Fibroblast of lung (primary cell): Measurements from ENCODE around the gene SPDYE3. TPM values are rescaled to one million over a fixed set of nuclear protein-coding genes. Genes with fewer than 3 reads are reported as not detected.
"Not testable (repeated sequence)": the region's sequence is repeated elsewhere in the genome, so short reads cannot be mapped to it uniquely, and the experiment has no call there.

Source experiments
- DNase-seq, 2 donors: peaks; one replicate each; pipeline versions ENCODE4 v3.0.0 to v3.0.0-alpha.2; 2010; ENCODE audit warnings: low read depth in 2 of 2
- H2AFZ ChIP-seq: 2 replicates; pipeline ENCODE4 v1.5.1; 2012; ENCODE audit warnings: low read length, control low read depth, inconsistent platforms
- H3K27ac ChIP-seq: 2 replicates; pipeline ENCODE4 v1.5.1; 2011; ENCODE audit warnings: low read length, control low read depth; ENCODE audit not compliant: insufficient read depth
- H3K27me3 ChIP-seq: 2 replicates; pipeline ENCODE4 v1.5.1; 2011; ENCODE audit warnings: mild to moderate bottlenecking, low read length; ENCODE audit not compliant: control insufficient read depth, insufficient read depth
- H3K36me3 ChIP-seq: 2 replicates; pipeline ENCODE4 v1.5.1; 2011; ENCODE audit warnings: low read length; ENCODE audit not compliant: control insufficient read depth, insufficient read depth
- H3K4me1 ChIP-seq: 2 replicates; pipeline ENCODE4 v1.5.1; 2011; ENCODE audit warnings: low read length; ENCODE audit not compliant: control insufficient read depth, insufficient read depth; ENCODE audit errors: extremely low read depth
- H3K4me2 ChIP-seq: 2 replicates; pipeline ENCODE4 v1.5.1; 2011; ENCODE audit warnings: low read length, control low read depth; ENCODE audit not compliant: insufficient read depth; ENCODE audit errors: extremely low read depth
- H3K4me3 ChIP-seq, 4 experiments: fragments of 200-600 bp in 1 of 4; sonication (generic) in 1 of 4; replicated peaks in 1 of 4; 2 replicates each; pipeline ENCODE4 v1.5.1; 2011 to 2016; ENCODE audit warnings: low read length in 4 of 4, low read depth in 3 of 4, mild to moderate bottlenecking in 3 of 4, control low read depth in 2 of 4, inconsistent platforms in 1 of 4, mixed read lengths in 1 of 4; ENCODE audit not compliant: insufficient read depth in 1 of 4; ENCODE audit errors: control extremely low read depth in 1 of 4
- H3K79me2 ChIP-seq: 2 replicates; pipeline ENCODE4 v1.5.1; 2012; ENCODE audit warnings: mild to moderate bottlenecking, low read length, inconsistent platforms; ENCODE audit not compliant: control insufficient read depth, insufficient read depth
- H3K9ac ChIP-seq: 2 replicates; pipeline ENCODE4 v1.5.1; 2011; ENCODE audit warnings: mild to moderate bottlenecking, low read length, control low read depth; ENCODE audit not compliant: insufficient read depth
- H3K9me3 ChIP-seq: 2 replicates; pipeline ENCODE4 v1.5.1; 2012; ENCODE audit warnings: low read depth, low read length; ENCODE audit not compliant: control insufficient read depth, insufficient read depth
- H4K20me1 ChIP-seq: 2 replicates; pipeline ENCODE4 v1.5.1; 2011; ENCODE audit warnings: low read length; ENCODE audit not compliant: control insufficient read depth, insufficient read depth; ENCODE audit errors: extremely low read depth
- EZH2 ChIP-seq: IDR thresholded peaks from 2 replicates; pipeline ENCODE4 v1.5.1; 2012; ENCODE audit warnings: low read length, control low read depth, mild to moderate bottlenecking; ENCODE audit errors: missing control alignments
- polyA plus RNA-seq, 2 donors: library from polyadenylated mRNA; depleted of rRNA in 1 of 2; stranded (reverse) in 1 of 2; unstranded in 1 of 2; fragments of >200 nt; gene quantifications; 2 replicates each; pipeline ENCODE4 v1.2.1, GENCODE V29; 2011 to 2012; ENCODE audit warnings: missing spikeins in 1 of 2
- total RNA-seq: library from RNA; depleted of rRNA; stranded (reverse); fragments of >200 nt; gene quantifications from 2 replicates; pipeline ENCODE4 v1.2.1, GENCODE V29; 2014
- TF ChIP-seq, protein P1 (sequence below), 2 donors: IDR thresholded peaks in 1 of 2; conservative IDR thresholded peaks in 1 of 2; 1 replicate in 1 of 2; 2 replicates in 1 of 2; pipeline ENCODE4 v1.5.1; 2011 to 2012; ENCODE audit warnings: low read length in 2 of 2, control low read depth in 1 of 2, inconsistent platforms in 1 of 2, low read depth in 1 of 2, mild to moderate bottlenecking in 1 of 2

The SPDYE3 gene
- total and polyA plus RNA-seq, 2 donors (not counting 1 experiment from before 2014, with no cell fraction given), result not detected

DNA sequence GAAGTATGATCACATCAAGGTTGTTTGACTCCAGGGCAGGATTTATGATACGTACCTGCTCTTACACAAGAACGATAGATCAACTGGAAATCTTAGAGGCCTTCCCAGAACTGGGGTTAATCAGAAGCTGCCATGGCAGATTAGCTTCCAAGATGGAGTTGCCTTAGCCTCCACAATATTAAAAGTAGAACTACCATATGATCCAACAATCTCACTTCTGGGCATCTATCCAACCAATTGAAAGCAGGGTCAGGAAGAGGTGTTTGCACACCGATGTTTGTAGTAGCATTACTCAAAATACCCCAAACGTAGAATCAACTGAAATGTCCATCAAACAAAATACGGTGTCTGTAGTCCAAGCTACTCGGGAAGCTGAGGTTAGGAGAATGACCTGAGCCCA lies 57.0 kb downstream of the SPDYE3 start:
- H3K27me3 ChIP-seq, result no peaks in the 10 kb centered on the region
- peaks cover 13% of the 10 kb centered on the region for H3K36me3 ChIP-seq
- H3K9me3 ChIP-seq, result no peaks in the 10 kb centered on the region
- H3K4me2 ChIP-seq, result no peak overlapping the region
- H3K79me2 ChIP-seq, result no peaks in the 10 kb centered on the region
- no peak for DNase-seq
- H2AFZ ChIP-seq, result no peak overlapping the region
- no peaks in the 10 kb centered on the region for H4K20me1 ChIP-seq
- H3K4me3 ChIP-seq, result no peak overlapping the region
- no peak overlapping the region for H3K9ac ChIP-seq
- H3K27ac ChIP-seq, result no peak overlapping the region
- no peaks in the 10 kb centered on the region for H3K4me1 ChIP-seq
- TF ChIP-seq, protein P1, sequence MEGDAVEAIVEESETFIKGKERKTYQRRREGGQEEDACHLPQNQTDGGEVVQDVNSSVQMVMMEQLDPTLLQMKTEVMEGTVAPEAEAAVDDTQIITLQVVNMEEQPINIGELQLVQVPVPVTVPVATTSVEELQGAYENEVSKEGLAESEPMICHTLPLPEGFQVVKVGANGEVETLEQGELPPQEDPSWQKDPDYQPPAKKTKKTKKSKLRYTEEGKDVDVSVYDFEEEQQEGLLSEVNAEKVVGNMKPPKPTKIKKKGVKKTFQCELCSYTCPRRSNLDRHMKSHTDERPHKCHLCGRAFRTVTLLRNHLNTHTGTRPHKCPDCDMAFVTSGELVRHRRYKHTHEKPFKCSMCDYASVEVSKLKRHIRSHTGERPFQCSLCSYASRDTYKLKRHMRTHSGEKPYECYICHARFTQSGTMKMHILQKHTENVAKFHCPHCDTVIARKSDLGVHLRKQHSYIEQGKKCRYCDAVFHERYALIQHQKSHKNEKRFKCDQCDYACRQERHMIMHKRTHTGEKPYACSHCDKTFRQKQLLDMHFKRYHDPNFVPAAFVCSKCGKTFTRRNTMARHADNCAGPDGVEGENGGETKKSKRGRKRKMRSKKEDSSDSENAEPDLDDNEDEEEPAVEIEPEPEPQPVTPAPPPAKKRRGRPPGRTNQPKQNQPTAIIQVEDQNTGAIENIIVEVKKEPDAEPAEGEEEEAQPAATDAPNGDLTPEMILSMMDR (conservative IDR thresholded peaks at IDR 0.05 in 1 of 2, IDR thresholded peaks at IDR 0.05 in 1 of 2; ENCODE audit: low read depth in 1 of 2, low read length in 2 of 2), result no peak
- no peak for TF ChIP-seq EZH2

DNA sequence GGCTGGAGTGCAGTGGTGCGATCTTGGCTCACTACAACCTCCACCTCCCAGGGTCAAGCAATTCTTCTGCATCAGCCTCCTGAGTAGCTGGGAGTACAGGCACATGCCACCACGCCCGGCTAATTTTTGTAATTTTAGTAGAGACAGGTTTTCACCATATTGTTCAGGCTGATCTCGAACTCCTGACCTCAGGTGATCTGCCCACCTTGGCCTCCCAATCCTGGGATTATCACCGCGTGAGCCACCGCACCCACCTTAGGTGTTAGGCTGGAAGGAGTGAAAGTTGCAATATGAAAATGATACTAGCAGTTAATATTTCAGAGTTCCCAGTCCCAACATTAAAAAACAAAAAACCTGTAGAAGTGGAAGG lies 58.5 kb downstream of the SPDYE3 start:
- not testable (repeated sequence) for H3K27ac ChIP-seq, H3K27me3 ChIP-seq, H3K4me2 ChIP-seq, H3K9me3 ChIP-seq, H2AFZ ChIP-seq, H3K4me3 ChIP-seq, H3K9ac ChIP-seq, H4K20me1 ChIP-seq, H3K4me1 ChIP-seq, DNase-seq, H3K79me2 ChIP-seq, H3K36me3 ChIP-seq

DNA sequence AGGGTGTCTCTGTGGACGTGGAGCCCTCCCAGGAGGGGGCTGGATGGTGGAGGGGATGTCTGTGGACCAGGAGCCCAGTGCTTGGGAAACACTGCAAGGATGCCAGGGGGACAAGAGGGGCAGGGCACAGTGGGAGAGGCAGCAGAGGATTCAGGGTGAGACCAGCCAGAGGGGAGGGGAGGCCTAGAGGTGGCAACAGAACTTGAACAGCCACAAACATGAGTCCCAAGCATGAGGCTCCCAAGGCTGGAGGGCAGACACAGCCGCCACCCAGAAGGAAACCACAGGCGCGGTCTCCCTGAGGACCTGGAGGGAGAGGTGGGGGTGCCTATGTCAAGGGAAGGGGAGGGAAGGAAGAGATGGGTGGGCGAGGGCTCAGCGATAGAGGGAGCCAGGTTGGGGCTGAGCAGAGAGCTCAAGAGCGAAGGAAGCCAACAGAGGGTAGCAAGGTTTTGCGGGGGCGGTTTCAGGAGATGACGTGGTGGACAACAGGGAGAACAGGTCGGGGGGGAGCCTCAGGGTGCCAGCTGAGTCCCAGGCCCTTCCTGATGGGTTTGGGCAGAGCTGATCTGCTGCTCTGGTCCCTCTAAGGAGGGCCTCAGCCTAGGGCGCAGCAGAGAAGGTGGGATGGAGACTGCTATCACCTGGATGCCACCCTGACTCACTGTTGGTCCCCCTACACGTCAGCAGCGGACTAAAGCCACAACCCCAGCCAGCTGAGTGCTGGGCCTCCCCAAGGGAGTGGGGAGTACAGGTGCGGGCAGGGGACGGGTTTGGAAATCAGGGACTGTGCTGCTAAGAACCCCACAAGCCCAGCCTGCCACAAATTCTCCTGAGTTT lies 59.1 kb downstream of the SPDYE3 start:
- Histone ChIP-seq H3K4me2 (no peak overlapping the region), H3K9ac (no peak overlapping the region), H3K27me3 (no peaks in the 10 kb centered on the region), H3K9me3 (no peaks in the 10 kb centered on the region), H2AFZ (no peak overlapping the region), H3K4me3 (no peak overlapping the region), H4K20me1 (no peaks in the 10 kb centered on the region), H3K27ac (no peak overlapping the region), H3K36me3 (peaks cover 3% of the 10 kb centered on the region), H3K4me1 (no peaks in the 10 kb centered on the region), H3K79me2 (no peaks in the 10 kb centered on the region)
- DNase-seq, result no peak
- TF ChIP-seq, protein P1 (conservative IDR thresholded peaks at IDR 0.05 in 1 of 2, IDR thresholded peaks at IDR 0.05 in 1 of 2; ENCODE audit: low read depth in 1 of 2, low read length in 2 of 2), result no peak
- no peak for TF ChIP-seq EZH2
